Dermis blood vessel endothelial cell (primary cell): ENCODE results near the gene FUBP1. TPM values are rescaled to one million over a fixed set of nuclear protein-coding genes. Genes with fewer than 3 reads are reported as not detected.
"Not testable (repeated sequence)": the region's sequence is repeated elsewhere in the genome, so short reads cannot be mapped to it uniquely, and the experiment has no call there.

Experiments used
- DNase-seq: peaks from one replicate; pipeline ENCODE4 v3.0.0; 2010
- total RNA-seq: library from RNA; depleted of rRNA; stranded (reverse); fragments of >200 nt; gene quantifications from 2 replicates; pipeline ENCODE4 v1.2.3, GENCODE V29; 2014

The FUBP1 gene
- 106 and 151 TPM in 2 replicates for total RNA-seq

GRCh38 chr1:77978969-77979876 is at the start of gene FUBP1:
TSS of gene FUBP1 (minus strand) at chr1:77979072. CDS start at chr1:77979004, 68 bp downstream.
- DNase-seq, result peak; percentile 100

- DNase-seq, result not testable (repeated sequence)
These were observed 42.3 kb upstream of the FUBP1 start for GRCh38 chr1:78021134-78021533.

- no peak for DNase-seq
These were observed 40.2 kb upstream of the FUBP1 start for GRCh38 chr1:78019024-78019423.

GRCh38 chr1:78015148-78015547 is 36.3 kb upstream of the FUBP1 start:
- DNase-seq, result no peak

- DNase-seq, result no peak
These were observed 32.2 kb upstream of the FUBP1 start for GRCh38 chr1:78011050-78011449.

- DNase-seq, result no peak
These were observed 31.0 kb upstream of the FUBP1 start for GRCh38 chr1:78009836-78010235.

- DNase-seq, result no peak
These were observed 30.4 kb upstream of the FUBP1 start for GRCh38 chr1:78009276-78009675.

- DNase-seq, result no peak
These were observed 28.9 kb upstream of the FUBP1 start for GRCh38 chr1:78007677-78008341.

- DNase-seq, result no peak
These were observed 27.6 kb upstream of the FUBP1 start for GRCh38 chr1:78006521-78006920.

- DNase-seq, result peak; percentile 90
These were observed 26.9 kb upstream of the FUBP1 start for GRCh38 chr1:78005755-78006154.

- no peak for DNase-seq
These were observed 26.5 kb upstream of the FUBP1 start for GRCh38 chr1:78005448-78005722.

- DNase-seq, result peak; percentile 98
These were observed 26.0 kb upstream of the FUBP1 start, which contains the start of gene DNAJB4 for GRCh38 chr1:78004719-78005447. TSS of gene DNAJB4 (plus strand) at chr1:78004939. CDS start at chr1:78005111, 172 bp downstream.

GRCh38 chr1:78003882-78004718 is 25.2 kb upstream of the FUBP1 start:
- peak; percentile 73 for DNase-seq

GRCh38 chr1:78003070-78003746 is 24.3 kb upstream of the FUBP1 start:
- no peak for DNase-seq

- not testable (repeated sequence) for DNase-seq
These were observed 21.7 kb upstream of the FUBP1 start for GRCh38 chr1:78000536-78000935.

GRCh38 chr1:77996734-77997133 is 17.9 kb upstream of the FUBP1 start:
- no peak for DNase-seq

GRCh38 chr1:77994117-77994705 is 15.3 kb upstream of the FUBP1 start:
- no peak for DNase-seq

- DNase-seq, result no peak
These were observed 12.8 kb upstream of the FUBP1 start for GRCh38 chr1:77991638-77992037.

GRCh38 chr1:77990629-77991204 is 11.8 kb upstream of the FUBP1 start:
- no peak for DNase-seq

- no peak for DNase-seq
These were observed 10.9 kb upstream of the FUBP1 start for GRCh38 chr1:77989744-77990143.

GRCh38 chr1:77987919-77988318 is 9.0 kb upstream of the FUBP1 start:
- no peak for DNase-seq
